Adrenal gland (tissue), 5 donors: ENCODE results near the gene TMEM33.

Experiments
- CTCF ChIP-seq, 6 experiments: fragments of 450-650 bp in 4 of 6; fragments of 200-600 bp in 2 of 6; sonication (generic) in 1 of 6; IDR thresholded peaks; 1 replicate in 5 of 6; 2 replicates in 1 of 6; pipeline versions ENCODE4 v1.5.1 to v1.8.0; 2016 to 2021; ENCODE audit warnings: antibody characterized with exemption in 6 of 6, mild to moderate bottlenecking in 2 of 6, moderate library complexity in 1 of 6
- POLR2A ChIP-seq, 2 donors: fragments of 450-650 bp; IDR thresholded peaks; one replicate each; pipeline ENCODE4 v1.6.1; 2017; ENCODE audit warnings: antibody characterized with exemption in 2 of 2, mild to moderate bottlenecking in 2 of 2, moderate library complexity in 1 of 2
- donor health status: DM: no; HTN: no; CAD: no.

DNA sequence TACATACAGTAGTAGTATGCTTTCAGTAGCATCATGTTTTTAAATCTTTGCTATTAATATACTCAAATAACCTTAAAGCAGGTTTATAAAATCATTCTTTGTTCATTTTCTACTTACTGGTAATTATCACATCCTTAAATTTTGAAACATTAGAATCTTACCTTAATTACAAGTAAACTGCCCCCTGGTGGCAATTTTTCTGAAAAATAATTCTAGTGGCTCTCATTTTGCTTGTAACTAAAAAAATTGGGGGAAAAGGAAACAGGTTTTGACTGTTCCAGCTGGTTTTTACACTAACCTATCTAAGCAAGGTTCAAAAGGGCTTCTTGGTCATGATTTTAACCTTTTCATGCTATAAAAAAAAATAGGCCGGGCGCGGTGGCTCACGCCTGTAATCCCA is 27.9 kb downstream of the TMEM33 start:
- peak in 3 of 6 experiments; percentile 16 to 35 (median 33) for TF ChIP-seq CTCF (IDR thresholded peaks at IDR 0.05)
- no peak for TF ChIP-seq POLR2A (IDR thresholded peaks at IDR 0.05)
